Activated T-cell treated with anti-CD3 and anti-CD28 coated beads for 1 hour (primary cell): ENCODE measurements around the gene HSPA12B.

Experiments used
- DNase-seq: peaks from one replicate; pipeline ENCODE4 v3.0.0-alpha.2; 2020; ENCODE audit warnings: low read depth

HSPA12B gene

DNA sequence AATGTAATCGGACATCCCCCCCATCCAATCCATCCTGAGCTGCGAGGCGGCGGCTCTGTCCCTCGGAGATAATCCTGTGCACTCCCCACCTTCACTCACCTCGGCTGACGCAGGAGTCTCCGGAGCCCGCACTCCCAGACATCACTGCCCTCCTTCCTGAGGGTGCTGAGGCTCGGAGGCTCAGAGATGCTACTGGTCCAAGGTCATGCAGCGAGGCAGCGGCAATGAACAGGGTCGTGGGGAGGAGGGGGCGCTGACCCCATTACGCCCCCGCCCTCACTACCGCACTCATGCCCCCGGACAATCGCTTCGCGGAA is 34.6 kb downstream of the HSPA12B start:
- DNase-seq: no peak

- peak; percentile 94 for DNase-seq
These were observed 35.2 kb downstream of the HSPA12B start, which contains the start of gene ADISSP for GRCh38 chr20:3767427-3768341. Gene ADISSP (minus strand): TSS chr20:3767753. CDS start chr20:3760100, 7,653 bp downstream.

DNA sequence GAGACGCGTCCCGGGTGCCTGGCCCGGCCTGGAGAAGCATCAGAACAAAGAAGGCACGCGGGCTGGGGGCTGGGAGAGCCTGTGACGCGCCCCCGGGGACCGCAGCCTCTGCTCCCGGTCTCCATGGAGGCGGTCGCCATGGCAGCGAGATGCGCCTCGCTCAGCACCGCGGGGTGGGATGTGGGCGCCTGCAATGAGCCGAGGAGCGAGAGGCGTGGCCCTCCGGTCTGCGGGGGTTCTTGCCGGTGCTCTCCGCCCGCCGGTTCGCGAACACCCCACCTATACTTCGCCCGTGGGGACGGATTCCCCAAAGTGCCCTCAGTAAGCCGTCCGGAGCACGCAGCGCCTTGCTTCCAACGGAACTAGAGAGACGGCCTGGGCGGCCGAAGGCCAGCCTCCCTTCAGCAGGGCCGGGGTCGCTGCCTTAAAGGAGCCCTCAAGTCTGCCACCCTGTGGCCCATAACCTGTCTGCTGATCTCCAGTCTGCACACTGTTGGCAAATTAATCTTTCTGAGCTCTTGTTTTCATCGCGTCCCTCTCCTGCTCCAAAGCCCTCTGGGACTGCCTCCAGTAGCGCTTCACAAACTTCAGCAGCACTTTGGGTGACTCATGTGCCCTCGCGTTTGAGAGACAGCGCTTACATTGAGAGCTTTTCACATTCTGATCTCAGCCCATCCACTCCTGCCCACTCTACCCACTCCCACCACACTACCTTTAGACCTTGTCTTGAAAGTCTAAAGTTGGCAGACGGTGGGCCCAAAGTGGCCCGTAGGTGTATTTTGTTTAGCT is 36.1 kb downstream of the HSPA12B start:
- peak; percentile 75 for DNase-seq

GRCh38 chr20:3771552-3772058 is 39.1 kb downstream of the HSPA12B start:
- DNase-seq: no peak

DNA sequence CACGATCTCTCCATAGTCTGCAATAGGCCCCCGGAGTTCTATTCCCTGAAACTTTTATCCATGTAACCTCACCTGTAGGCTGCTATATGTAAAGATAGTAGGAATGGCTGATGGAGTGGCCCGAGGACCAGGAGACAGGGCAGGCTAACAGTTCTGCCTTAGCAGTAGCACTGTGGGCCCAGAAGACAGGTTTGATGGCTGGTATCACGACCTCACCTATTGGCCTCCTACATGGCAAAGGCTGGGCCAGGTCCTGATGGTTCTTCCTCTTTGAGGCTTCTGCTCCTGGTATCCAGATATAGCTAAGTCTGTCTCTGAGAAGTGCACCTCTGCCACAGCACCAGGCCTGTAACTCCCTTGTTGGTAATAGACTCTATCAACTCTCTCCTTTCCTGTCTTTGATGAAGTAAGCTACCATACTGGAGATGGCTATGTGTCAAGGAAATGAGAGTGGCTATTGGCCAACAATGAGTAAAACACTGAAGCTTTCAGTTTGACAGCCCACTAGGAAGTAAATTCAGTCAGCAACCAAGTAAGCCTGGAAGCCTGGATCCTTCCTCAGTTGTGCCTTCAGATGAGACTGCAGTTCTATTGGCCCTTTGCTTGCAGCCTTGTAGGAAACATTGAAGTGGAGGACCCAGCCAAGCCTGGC is 43.1 kb downstream of the HSPA12B start:
- no peak for DNase-seq

- no peak for DNase-seq
These were observed 44.9 kb downstream of the HSPA12B start for GRCh38 chr20:3777381-3777715.

GRCh38 chr20:3777716-3778629 is 45.5 kb downstream of the HSPA12B start:
- DNase-seq: no peak

GRCh38 chr20:3778976-3779375 is 46.5 kb downstream of the HSPA12B start:
- DNase-seq: no peak

DNA sequence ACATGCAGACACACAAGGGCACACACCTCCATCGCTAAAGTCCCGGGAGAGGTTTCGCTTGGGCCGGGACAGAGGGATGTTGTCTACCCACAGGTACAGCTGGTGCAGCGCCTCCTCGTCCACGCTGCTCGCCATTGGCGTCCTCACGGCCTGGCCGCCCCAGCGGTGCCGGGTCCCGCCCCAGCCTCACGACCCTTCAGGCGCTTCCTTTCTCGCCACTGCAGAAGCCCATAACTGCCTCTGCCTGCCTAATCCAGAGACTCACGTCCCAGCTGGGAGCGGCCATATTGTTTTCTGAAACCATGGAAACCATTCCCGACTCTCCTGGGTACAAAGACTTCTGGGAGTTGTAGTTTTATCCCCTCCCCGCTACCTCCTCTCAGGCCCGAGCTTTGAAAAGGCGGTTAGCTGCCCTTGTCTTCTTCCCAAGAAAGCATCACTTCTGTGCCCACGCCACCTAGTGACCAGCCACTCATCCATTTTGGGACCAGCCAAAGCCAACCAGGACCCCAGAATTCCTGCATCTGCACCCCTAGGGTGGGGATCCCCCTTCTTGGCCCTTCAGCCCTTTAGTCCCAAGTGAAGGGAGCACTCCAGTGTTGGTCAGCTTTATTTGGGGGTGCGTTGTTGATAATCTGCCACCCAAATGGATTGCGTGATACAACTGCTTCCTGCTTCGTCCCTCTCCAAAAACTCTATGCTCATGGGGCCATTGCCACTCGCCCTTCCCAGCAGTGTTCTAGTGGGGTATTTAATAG is 48.8 kb downstream of the HSPA12B start, which contains the start of gene SPEF1:
SPEF1 (minus strand) TSS at position 296 of the 758 bp plus-strand sequence; CDS start at position 135, 161 bp downstream.
- DNase-seq: no peak

DNA sequence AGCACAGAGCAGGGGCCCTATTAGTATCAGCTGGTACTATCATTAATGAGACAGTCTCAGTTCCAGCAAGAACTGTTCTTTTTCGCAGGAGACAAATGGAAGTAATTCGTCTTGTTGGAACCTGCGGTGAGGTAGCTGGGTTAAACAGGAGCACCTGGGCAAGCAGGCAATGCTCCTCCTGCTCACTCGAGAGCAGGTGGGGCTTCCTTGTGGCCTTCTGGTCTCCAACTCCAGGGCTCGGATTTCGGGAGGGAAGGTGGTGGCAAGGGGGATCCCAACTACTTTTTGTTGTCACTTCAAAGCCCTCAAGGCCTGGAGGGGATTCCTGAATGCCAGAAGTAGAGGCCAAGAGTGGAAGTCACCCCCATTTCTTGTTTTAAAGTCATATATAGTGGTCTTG is 50.1 kb downstream of the HSPA12B start:
- DNase-seq: no peak

GRCh38 chr20:3783068-3783489 is 50.6 kb downstream of the HSPA12B start:
- DNase-seq: no peak

DNA sequence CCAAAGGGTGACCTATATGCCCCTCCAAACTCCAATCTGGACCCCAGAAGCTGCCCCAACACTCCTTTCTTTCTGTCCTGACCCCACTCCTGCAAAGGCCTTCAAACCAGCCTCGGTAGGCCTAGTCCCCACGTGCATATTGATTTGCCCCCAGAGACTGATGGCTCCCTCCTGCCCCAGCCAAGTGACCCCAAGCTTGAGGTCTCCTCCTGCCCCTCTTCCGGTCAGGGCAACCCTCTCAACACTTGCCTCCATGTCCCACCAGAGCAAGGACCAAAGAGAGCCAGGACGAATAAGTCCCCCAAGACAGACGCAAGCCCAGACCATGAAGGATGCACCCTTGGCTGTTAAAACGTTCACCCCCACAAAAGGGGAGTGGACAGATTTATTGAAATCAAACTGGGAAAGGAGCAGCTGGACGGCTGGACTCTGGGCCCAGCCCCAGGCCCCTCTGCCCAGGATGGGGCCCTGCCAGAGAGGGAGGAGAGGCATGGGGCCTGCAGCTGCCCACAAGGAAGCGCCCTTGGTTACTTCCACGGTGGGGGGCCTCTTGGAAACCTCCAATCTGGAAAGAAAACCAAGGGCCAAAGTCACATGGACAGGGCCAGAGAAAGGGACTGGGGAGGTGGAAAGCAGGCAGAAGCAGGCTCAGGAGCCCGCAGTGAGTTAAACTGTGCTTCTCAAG is 51.2 kb downstream of the HSPA12B start:
- DNase-seq: no peak

DNA sequence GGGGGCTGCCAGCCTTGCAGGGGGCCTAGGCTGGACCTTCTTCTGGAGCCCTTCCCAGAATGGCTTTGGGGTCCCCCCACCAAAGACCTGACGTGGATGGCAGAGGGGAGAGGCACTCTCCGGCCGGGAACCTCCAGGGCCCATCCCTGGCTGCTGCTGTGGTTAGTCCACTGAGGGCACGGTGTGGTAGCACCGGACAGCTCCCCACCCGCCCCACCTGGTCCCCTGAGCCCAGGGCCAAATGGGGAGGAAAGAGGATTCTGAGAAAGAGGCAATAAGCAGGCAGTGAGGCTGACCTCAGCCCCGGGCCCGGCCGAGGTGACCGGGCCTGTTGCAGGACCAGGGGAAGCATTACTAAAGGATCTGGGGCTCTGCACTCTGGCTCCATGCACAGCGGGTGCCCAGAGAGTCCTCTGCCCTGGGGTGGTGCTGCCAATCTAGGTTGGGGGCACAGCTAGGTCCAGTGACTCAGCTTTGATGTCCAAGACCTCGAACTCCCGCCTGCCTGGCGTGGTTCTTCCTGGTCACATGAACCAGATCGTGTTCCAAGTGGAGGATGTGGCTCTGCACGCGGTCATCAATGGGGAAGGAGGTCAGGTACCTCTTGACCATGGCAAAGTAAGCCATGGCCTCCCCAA is 51.9 kb downstream of the HSPA12B start:
- DNase-seq: no peak

GRCh38 chr20:3784863-3785239 is 52.4 kb downstream of the HSPA12B start:
- DNase-seq: no peak

DNA sequence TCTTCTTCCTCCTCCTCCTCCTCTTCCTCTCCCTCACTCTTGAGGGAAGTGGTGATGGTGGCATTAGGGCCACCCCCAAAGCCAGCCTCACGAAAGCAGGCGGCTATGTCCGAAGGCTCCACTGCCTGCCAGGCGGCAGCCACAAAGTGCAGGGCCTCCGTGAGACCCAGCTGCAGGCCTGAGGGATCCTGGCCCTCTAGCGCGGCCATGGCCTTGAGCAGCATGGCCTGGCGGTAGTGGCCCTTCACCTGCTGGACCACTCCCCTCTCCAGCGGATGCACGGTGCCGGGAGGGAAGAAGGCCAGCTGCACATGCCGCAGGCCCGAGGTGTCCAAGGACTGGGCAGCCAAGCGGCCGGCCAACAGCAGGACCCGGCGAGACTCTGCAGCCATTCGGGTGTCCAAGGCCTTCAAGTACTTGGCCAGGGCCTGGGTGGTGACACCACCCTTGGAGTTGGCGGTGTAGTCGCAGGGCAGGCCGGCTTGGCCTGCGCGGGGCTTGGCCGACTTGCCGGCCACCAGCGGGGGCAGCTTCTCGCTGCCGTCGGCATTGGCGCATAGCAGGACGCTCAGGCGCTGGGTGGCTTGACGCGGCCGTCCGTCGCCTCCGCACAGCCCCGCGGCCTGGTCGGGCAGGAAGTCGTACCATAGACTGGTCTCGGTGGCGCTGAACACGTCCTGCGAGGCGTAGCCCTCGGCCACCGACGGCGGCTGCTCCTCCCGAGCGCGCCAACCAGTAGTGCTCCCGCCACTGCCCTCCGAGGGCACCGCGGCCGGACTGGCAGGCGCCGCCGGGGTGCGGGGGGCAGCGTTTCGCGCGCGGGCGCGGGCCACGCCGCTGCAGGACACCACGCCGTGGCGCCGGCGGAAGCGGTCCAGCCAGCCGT is 53.0 kb downstream of the HSPA12B start:
- DNase-seq: no peak

DNA sequence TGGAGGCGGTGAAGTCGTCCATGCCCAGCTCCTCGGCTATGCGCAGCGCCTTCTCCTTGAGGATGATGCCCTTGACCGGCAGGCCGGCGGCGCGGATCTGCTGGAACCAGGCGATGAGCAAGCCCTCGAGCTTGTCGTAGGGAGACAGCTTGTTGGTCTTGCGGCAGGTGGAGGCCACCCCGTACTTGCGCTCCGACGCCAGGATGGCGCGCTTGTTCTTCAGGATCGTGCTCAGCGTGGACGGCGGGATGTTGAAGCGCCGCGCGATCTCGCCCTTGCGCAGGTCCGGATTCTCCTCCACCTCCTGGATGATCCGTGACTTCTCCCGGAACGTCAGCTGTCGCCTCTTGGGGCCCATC is 53.6 kb downstream of the HSPA12B start:
- DNase-seq: no peak

DNA sequence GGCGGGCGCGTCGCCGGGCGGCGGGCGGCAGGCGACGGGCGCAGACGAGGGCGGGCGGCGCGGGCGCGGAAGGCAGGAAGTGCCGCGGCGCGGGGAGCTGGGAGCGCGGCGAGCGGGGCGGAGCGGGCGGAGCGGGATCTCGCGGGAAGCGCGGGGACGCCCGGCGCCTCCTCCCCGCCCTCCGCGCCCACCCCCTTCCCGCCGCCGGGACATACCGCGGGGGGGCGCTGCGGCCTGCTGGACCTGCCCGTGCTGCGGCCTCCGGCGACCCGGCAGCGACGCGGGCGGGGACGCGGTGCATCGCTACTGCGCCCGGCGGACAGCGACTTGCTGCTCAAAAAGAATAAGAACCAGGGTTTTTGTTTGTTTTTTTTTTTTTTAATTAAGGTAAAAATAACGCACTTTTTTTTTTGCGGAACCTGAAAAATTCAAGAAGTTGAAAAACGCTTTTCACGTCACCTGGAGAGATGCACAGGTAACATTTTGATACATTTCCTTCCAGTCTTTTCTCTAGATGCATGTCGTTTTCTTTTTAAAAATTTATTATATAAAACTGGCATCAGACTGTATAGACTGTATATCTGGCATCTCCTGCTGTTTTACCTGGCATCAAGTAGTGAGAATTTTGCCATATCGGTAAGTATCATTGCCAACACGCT is 54.3 kb downstream of the HSPA12B start, which contains the start of gene CENPB:
CENPB (minus strand) TSS at position 76 of the 659 bp plus-strand sequence. CDS start 257 bp downstream, outside the sequence.
- DNase-seq: peak; percentile 89
